Effector memory CD4-positive, alpha-beta T cell (primary cell): ENCODE results near the gene REXO4.

Experiments
- DNase-seq, 3 donors: peaks; one replicate each; pipeline ENCODE4 v3.0.0-alpha.2; 2020
- H3K27ac ChIP-seq: 2 replicates; pipeline ENCODE4 v1.7.0; 2013; ENCODE audit warnings: mild to moderate bottlenecking, low read length, moderate library complexity; ENCODE audit not compliant: insufficient read depth, poor library complexity, severe bottlenecking
- H3K27me3 ChIP-seq: replicated peaks from 2 replicates; pipeline ENCODE4 v1.7.0; 2013; ENCODE audit warnings: mild to moderate bottlenecking, low read length; ENCODE audit not compliant: insufficient read depth, control insufficient read depth, poor library complexity, severe bottlenecking
- H3K36me3 ChIP-seq: 2 replicates; pipeline ENCODE4 v1.7.0; 2013; ENCODE audit warnings: mild to moderate bottlenecking, low read length, moderate library complexity; ENCODE audit not compliant: control insufficient read depth, insufficient read depth
- H3K4me1 ChIP-seq: 2 replicates; pipeline ENCODE4 v1.7.0; 2013; ENCODE audit warnings: low read length, mild to moderate bottlenecking; ENCODE audit not compliant: control insufficient read depth, insufficient read depth, poor library complexity, severe bottlenecking
- H3K4me3 ChIP-seq: 2 replicates; pipeline ENCODE4 v1.7.0; 2013; ENCODE audit warnings: low read length, low read depth, mild to moderate bottlenecking; ENCODE audit not compliant: insufficient read depth, poor library complexity, severe bottlenecking
- H3K9me3 ChIP-seq: 2 replicates; pipeline ENCODE4 v1.7.0; 2013; ENCODE audit warnings: mild to moderate bottlenecking, low read length, moderate library complexity; ENCODE audit not compliant: control insufficient read depth

REXO4 gene

GRCh38 chr9:133425049-133425632 is 7.3 kb upstream of the REXO4 start:
- H3K27me3 ChIP-seq: peaks cover 4% of the 10 kb centered on the region
- H3K36me3 ChIP-seq: no peaks in the 10 kb centered on the region
- no peak for DNase-seq

DNA sequence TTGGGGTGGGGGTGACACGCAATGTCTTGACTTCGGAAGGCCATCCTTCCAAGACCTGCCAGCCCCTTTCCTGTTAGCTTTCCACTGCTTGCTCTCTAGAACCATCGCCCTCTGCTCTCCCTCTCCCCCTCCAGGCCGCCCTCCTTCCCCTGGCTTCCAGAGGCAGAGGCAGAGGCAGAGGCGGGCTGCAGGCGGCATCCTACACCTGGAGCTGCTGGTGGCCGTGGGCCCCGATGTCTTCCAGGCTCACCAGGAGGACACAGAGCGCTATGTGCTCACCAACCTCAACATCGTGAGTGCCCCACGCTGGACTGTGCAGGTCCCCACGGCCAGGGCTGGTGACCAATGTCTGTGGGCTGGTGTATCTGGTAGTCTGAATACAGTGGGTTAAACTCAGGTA is 6.4 kb upstream of the REXO4 start:
- peaks cover 4% of the 10 kb centered on the region for H3K4me1 ChIP-seq
- no peak for DNase-seq
- H3K27ac ChIP-seq: no peak overlapping the region
- H3K27me3 ChIP-seq: peaks cover 4% of the 10 kb centered on the region
- H3K4me3 ChIP-seq: no peak overlapping the region
- H3K36me3 ChIP-seq: no peaks in the 10 kb centered on the region
- no peaks in the 10 kb centered on the region for H3K9me3 ChIP-seq

More at GRCh38 chr9:133425049-133425632, 7.3 kb upstream of the REXO4 start:
- Histone ChIP-seq H3K4me3 (no peak overlapping the region), H3K4me1 (peaks cover 4% of the 10 kb centered on the region), H3K27ac (no peak overlapping the region), H3K9me3 (no peaks in the 10 kb centered on the region)

- H3K36me3 ChIP-seq: no peaks in the 10 kb centered on the region
- H3K9me3 ChIP-seq: no peaks in the 10 kb centered on the region
- H3K27me3 ChIP-seq: peaks cover 4% of the 10 kb centered on the region
- no peak for DNase-seq
- peaks cover 4% of the 10 kb centered on the region for H3K4me1 ChIP-seq
- H3K4me3 ChIP-seq: no peak overlapping the region
- no peak overlapping the region for H3K27ac ChIP-seq
Measured at GRCh38 chr9:133423216-133423615, 5.4 kb upstream of the REXO4 start.

DNA sequence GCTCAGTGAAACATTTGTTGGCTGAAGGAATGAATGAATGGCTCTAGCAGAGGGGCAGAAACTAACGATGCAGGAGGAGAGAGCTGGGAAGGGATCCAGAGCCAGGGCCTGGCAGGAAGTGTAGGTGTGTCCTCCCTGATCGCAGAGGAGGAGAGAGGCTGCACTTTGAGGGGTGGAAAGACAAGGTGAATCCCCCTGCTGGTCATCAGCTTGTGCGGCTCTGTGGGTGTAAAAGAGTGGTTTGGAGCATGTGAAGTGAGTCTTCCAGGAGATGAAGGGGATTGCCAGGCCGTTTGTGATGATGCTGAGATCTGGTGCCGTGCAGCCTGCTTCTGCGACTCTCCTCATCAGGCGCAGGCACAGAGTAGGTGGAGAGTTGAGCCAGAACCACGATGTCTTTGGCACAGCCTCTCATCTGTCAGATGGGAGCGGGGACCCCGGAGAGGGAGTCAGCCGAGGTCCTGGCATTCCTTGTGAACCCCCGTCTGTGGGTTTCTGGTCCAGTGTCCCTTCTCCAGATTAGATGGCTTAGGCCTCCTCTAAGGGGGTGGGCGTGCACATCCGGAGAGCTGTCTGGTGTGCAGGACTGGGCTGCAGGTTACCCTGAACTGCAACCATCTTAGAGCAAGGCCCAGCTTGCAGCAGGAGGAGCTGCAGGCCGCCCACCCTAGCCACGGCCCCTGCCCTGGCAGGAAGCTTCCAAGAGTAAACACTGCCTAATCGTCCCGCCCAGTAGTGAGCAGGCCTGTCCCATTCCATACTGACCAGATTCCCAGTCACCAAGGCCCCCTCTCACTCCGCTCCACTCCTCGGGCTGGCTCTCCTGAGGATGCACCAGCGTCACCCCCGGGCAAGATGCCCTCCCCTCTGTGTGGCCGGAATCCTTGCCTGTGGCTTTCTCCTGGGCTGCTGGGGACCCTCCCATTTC is 4.1 kb upstream of the REXO4 start, which contains the start of gene ADAMTS13:
ADAMTS13 (plus strand) TSS at position 753 of the 928 bp plus-strand sequence; CDS start at position 830, 77 bp downstream.
- Histone ChIP-seq H3K27me3 (no peaks in the 10 kb centered on the region), H3K27ac (peak within 1 kb of the TSS; percentile 18), H3K4me3 (no peak within 1 kb of the TSS), H3K9me3 (no peaks in the 10 kb centered on the region), H3K36me3 (no peaks in the 10 kb centered on the region), H3K4me1 (no peaks in the 10 kb centered on the region)
- DNase-seq: no peak

GRCh38 chr9:133420392-133420827 is 2.6 kb upstream of the REXO4 start:
- H3K27me3 ChIP-seq: no peaks in the 10 kb centered on the region
- no peak overlapping the region for H3K4me3 ChIP-seq
- H3K27ac ChIP-seq: no peak overlapping the region
- H3K4me1 ChIP-seq: peaks cover 8% of the 10 kb centered on the region
- no peak for DNase-seq
- no peaks in the 10 kb centered on the region for H3K36me3 ChIP-seq
- no peaks in the 10 kb centered on the region for H3K9me3 ChIP-seq

DNA sequence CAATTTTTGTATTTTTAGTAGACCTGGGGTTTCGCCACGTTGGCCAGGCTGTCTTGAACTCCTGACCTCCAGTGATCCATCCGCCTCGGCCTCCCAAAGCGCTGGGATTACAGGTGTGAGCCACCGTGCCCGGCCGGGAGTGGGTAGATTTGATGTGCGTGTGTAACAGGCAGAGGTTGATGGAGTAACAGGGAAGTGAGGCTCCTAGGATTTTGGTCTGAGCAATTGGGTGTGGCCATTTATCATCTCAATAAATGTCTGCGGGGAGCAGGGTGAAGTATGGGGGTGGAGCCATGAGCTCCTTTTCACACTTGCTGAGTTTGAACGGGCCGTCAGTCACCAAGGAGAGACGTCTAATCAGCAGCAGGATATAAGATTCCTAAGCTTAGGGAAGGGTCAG is 1.2 kb upstream of the REXO4 start:
- Histone ChIP-seq H3K36me3 (peaks cover 6% of the 10 kb centered on the region), H3K9me3 (no peaks in the 10 kb centered on the region), H3K27ac (no peak overlapping the region), H3K4me3 (no peak overlapping the region), H3K4me1 (peaks cover 10% of the 10 kb centered on the region), H3K27me3 (no peaks in the 10 kb centered on the region)
- DNase-seq: no peak

DNA sequence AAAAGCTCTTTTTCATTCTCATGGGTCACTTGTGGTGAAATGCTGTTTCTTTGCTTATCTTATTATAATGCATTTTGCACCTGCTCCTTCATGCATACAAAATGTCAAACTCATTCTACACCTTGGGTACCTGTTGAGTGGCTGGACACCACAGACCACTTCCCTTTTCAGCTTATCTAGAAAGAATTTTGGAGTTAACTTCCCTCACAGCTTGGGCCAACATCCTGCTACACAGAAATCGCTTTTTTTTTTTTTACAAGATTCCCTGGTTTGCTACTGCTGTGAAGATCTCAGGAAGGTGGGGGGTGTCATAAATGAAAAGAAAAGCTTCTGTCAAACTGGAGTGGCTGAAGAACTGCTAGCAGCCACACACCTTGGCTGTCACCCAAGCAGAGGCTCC is 2.6 kb downstream of the REXO4 start:
- no peak overlapping the region for H3K27ac ChIP-seq
- H3K4me3 ChIP-seq: no peak overlapping the region
- DNase-seq: no peak
- H3K9me3 ChIP-seq: no peaks in the 10 kb centered on the region
- H3K36me3 ChIP-seq: peaks cover 33% of the 10 kb centered on the region
- H3K27me3 ChIP-seq: no peaks in the 10 kb centered on the region
- peaks cover 10% of the 10 kb centered on the region for H3K4me1 ChIP-seq

- Histone ChIP-seq H3K27me3 (no peaks in the 10 kb centered on the region), H3K27ac (no peak overlapping the region), H3K4me1 (no peaks in the 10 kb centered on the region), H3K9me3 (no peaks in the 10 kb centered on the region), H3K36me3 (peaks cover 64% of the 10 kb centered on the region), H3K4me3 (no peak overlapping the region)
- no peak for DNase-seq
Measured at GRCh38 chr9:133408042-133408441, 9.8 kb downstream of the REXO4 start.

DNA sequence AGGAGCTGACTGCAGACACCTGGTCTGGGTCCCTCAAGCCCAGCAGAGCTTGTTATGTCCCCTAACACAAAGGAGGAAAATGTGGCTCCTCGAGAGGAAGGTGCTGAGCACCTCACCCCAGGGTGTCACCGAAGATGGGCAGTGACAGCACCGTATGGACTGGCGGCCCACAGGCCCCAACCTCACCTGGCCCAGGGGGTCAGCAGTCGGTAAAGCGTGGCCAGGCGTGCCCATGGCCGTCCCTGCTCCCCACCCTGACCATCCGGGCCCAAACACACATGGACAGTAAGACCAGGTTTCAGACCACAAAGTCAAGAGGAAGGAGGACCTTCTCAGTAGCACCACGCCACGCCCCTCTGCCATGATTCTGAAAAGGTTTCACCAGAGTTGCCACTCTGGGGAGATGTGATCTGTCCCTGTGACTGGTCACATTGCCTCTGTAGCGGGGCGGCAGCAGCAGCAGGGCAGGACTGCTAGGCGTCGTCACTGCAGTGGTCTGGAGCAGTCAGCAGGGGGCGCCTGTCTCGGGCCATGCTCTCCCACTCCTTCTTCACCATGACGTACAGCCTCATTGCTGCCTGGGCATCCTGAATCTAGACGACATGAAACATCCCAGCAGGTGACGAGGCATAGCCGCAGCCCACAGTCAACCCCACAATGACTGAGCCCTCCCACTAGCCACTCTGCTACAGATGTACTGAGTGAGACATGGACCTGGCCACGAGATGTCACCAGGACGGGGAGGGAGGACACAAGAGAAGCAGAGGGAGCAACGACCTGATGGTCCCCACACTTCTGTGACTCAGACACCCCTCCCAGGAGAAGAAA is 11.1 kb downstream of the REXO4 start:
- DNase-seq: peak; percentile 60 to 66 (median 65)
- Histone ChIP-seq H3K4me3 (no peak overlapping the region), H3K27me3 (no peaks in the 10 kb centered on the region), H3K4me1 (no peaks in the 10 kb centered on the region), H3K27ac (peak overlapping the region; percentile 38), H3K9me3 (no peaks in the 10 kb centered on the region), H3K36me3 (peaks cover 54% of the 10 kb centered on the region)
